ENCODE results near the gene SOCS1.
"Not testable (repeated sequence)": the region's sequence is repeated elsewhere in the genome, so short reads cannot be mapped to it uniquely, and the experiment has no call there.

The SOCS1 gene

GRCh38 chr16:11224096-11224893, 31.7 kb downstream of the SOCS1 start:
- no peak for DNase-seq

- DNase-seq, result not testable (repeated sequence)
Measured at GRCh38 chr16:11220507-11220906, 35.5 kb downstream of the SOCS1 start.

GRCh38 chr16:11219178-11219577, 36.8 kb downstream of the SOCS1 start:
- no peak for DNase-seq

GRCh38 chr16:11218604-11218962, 37.4 kb downstream of the SOCS1 start:
- DNase-seq, result no peak

GRCh38 chr16:11217651-11218603, 38.1 kb downstream of the SOCS1 start:
- no peak for DNase-seq

GRCh38 chr16:11215935-11216556, 40.0 kb downstream of the SOCS1 start:
- no peak for DNase-seq

GRCh38 chr16:11213799-11214198, 42.2 kb downstream of the SOCS1 start:
- no peak for DNase-seq

- no peak for DNase-seq
Measured at GRCh38 chr16:11213373-11213772, 42.6 kb downstream of the SOCS1 start.

GRCh38 chr16:11212798-11213196, 43.2 kb downstream of the SOCS1 start:
- no peak for DNase-seq

GRCh38 chr16:11211977-11212797, 43.8 kb downstream of the SOCS1 start:
- DNase-seq, result no peak

- DNase-seq, result no peak
Measured at GRCh38 chr16:11211061-11211976, 44.7 kb downstream of the SOCS1 start.

- no peak for DNase-seq
Measured at GRCh38 chr16:11210260-11210659, 45.7 kb downstream of the SOCS1 start.

- no peak for DNase-seq
Measured at GRCh38 chr16:11208916-11209665, 46.9 kb downstream of the SOCS1 start.

- DNase-seq, result no peak
Measured at GRCh38 chr16:11207646-11208045, 48.4 kb downstream of the SOCS1 start.

- no peak for DNase-seq
Measured at GRCh38 chr16:11205754-11206581, 50.0 kb downstream of the SOCS1 start.

GRCh38 chr16:11205065-11205699, 50.8 kb downstream of the SOCS1 start:
- no peak for DNase-seq

- no peak for DNase-seq
Measured at GRCh38 chr16:11204513-11205047, 51.4 kb downstream of the SOCS1 start.
